OCI-LY7 (cell line): ENCODE measurements around the gene B3GNT5. TPM values are rescaled to one million over a fixed set of nuclear protein-coding genes. Genes with fewer than 3 reads are reported as not detected.
A peak's percentile ranks its signal among the peaks of the same experiment; 100 is the strongest.

Experiments
- BruUV-seq: library from RNA; stranded (reverse); fragments of 400-500 nt; replicated peaks from 2 replicates; lab custom pipeline; 2021; lab: Mats Ljungman, UMichigan
- CTCF ChIA-PET: fragments of 300-600 bp; sonication (Branson Sonifier 250); formaldehyde crosslinking; loops from one replicate; lab custom pipeline; 2022; ENCODE audit warnings: antibody characterized with exemption; ENCODE audit not compliant: unreplicated experiment; lab: Charles Lee
- POLR2A ChIA-PET: fragments of 300-600 bp; sonication (Branson Sonifier 250); formaldehyde crosslinking; loops from one replicate; lab custom pipeline; 2022; ENCODE audit warnings: antibody characterized with exemption; lab: Charles Lee
- DNase-seq: peaks from one replicate; pipeline ENCODE4 v3.0.0-alpha.2; 2015; ENCODE audit warnings: low spot score
- H2AFZ ChIP-seq: fragments of 200-600 bp; sonication (generic), shearing (Covaris generic); 2 replicates; pipeline ENCODE4 v1.6.1; 2014; ENCODE audit warnings: mild to moderate bottlenecking, antibody characterized with exemption, low read length, moderate library complexity
- H3K27ac ChIP-seq: fragments of 200-600 bp; sonication (generic); 2 replicates; pipeline ENCODE4 v1.5.1; 2014; ENCODE audit warnings: mixed run types, low read depth, mild to moderate bottlenecking, moderate library complexity, low read length, inconsistent platforms; ENCODE audit not compliant: poor library complexity, severe bottlenecking
- H3K36me3 ChIP-seq: fragments of 200-600 bp; sonication (generic); 2 replicates; pipeline ENCODE4 v1.6.1; 2014; ENCODE audit warnings: mild to moderate bottlenecking, antibody characterized with exemption, low read length, moderate library complexity, mixed read lengths; ENCODE audit not compliant: insufficient read depth
- H3K4me1 ChIP-seq: fragments of 200-600 bp; sonication (generic); 2 replicates; pipeline ENCODE4 v1.5.1; 2014; ENCODE audit warnings: mild to moderate bottlenecking, low read length; ENCODE audit not compliant: insufficient read depth, poor library complexity, severe bottlenecking
- H3K4me2 ChIP-seq: fragments of 200-600 bp; sonication (generic); 2 replicates; pipeline ENCODE4 v1.6.1; 2014; ENCODE audit warnings: mild to moderate bottlenecking, low read length
- H3K4me3 ChIP-seq: fragments of 200-600 bp; sonication (generic); 2 replicates; pipeline ENCODE4 v1.5.1; 2014; ENCODE audit warnings: mild to moderate bottlenecking, low read depth, low read length; ENCODE audit not compliant: poor library complexity, severe bottlenecking
- H3K79me2 ChIP-seq: fragments of 200-600 bp; sonication (generic); 2 replicates; pipeline ENCODE4 v1.6.1; 2016; ENCODE audit warnings: low read depth, mild to moderate bottlenecking, low read length, moderate library complexity, mixed read lengths; ENCODE audit not compliant: insufficient read depth
- H3K9me2 ChIP-seq: fragments of 200-600 bp; sonication (generic); 2 replicates; pipeline ENCODE4 v1.6.1; 2016; ENCODE audit warnings: mild to moderate bottlenecking, low read length, mixed read lengths; ENCODE audit not compliant: insufficient read depth
- H3K9me3 ChIP-seq: fragments of 200-600 bp; sonication (generic); 2 replicates; pipeline ENCODE4 v1.6.1; 2014; ENCODE audit warnings: mild to moderate bottlenecking, mixed run types, low read length, mixed read lengths
- H4K20me1 ChIP-seq: fragments of 200-600 bp; sonication (generic); 2 replicates; pipeline ENCODE4 v1.6.1; 2014; ENCODE audit warnings: mild to moderate bottlenecking, antibody characterized with exemption, low read length, moderate library complexity, mixed read lengths; ENCODE audit not compliant: insufficient read depth
- EZH2phosphoT487 ChIP-seq: fragments of 200-600 bp; sonication (generic); IDR thresholded peaks from 2 replicates; pipeline ENCODE4 v1.6.1; 2018; ENCODE audit warnings: low read depth, borderline replicate concordance, mild to moderate bottlenecking, mixed run types, antibody characterized with exemption, low read length, moderate library complexity, mixed read lengths
- intact Hi-C: fragments of 100-400 bp; cut with micrococcal nuclease; formaldehyde crosslinking; loops from one replicate; pipeline ENCODE4 v1.10.0; 2022; ENCODE audit not compliant: unreplicated experiment
- total RNA-seq, 2 experiments: library from RNA; depleted of rRNA in 1 of 2; stranded (reverse); fragments of >200 nt in 1 of 2; shearing (Covaris generic) in 1 of 2; gene quantifications; 2 replicates each; pipeline ENCODE4 v1.2.3, GENCODE V29; 2014 to 2022
- TF ChIP-seq, protein P1 (sequence below): fragments of 200-600 bp; sonication (generic); conservative IDR thresholded peaks from 2 replicates; pipeline ENCODE4 v1.5.1; 2014; ENCODE audit warnings: mild to moderate bottlenecking, antibody characterized with exemption, low read length, moderate library complexity, mixed read lengths

B3GNT5 gene
- total RNA-seq, 2 experiments from 2014 or later: 0.11 TPM; not detected in 1

DNA sequence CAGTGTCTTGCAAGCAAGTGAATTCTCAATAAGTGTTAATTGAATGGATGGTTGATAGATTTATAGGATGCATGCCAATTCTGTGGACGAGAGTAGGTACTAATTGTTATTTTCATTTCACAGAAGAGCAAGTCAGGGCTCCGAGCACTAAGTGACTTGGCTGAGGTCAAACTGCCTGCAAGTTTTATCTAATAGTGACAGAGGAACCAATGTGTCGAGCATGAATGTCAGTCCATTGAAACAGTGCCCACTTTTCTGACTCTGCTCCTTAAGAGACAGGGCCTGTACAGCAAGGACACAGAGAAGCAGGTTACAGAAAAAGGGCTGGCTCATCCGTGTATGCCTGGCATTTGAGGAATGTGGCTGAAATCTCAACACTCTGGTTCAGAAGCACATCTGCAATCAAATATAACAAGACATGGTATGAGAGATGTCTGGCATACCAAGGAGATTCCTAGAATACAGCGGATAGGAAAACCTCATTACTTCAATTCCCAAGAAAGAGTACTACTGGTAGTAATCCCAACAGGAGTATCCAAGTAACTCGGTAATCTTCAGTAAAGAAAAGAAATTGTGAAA, 6.0 kb upstream of the B3GNT5 start:
- CTCF ChIA-PET: no interaction called here
- intact Hi-C loops: no loop called here
- H3K4me1 ChIP-seq: no peaks in the 10 kb centered on the region
- no peak for DNase-seq
- H3K9me3 ChIP-seq: peaks cover 9% of the 10 kb centered on the region
- H3K27ac ChIP-seq: no peak overlapping the region
- no peaks in the 10 kb centered on the region for H3K79me2 ChIP-seq
- H3K4me2 ChIP-seq: no peak overlapping the region
- no peak overlapping the region for H3K4me3 ChIP-seq
- no TSS peak for BruUV-seq
- H4K20me1 ChIP-seq: no peaks in the 10 kb centered on the region
- no peaks in the 10 kb centered on the region for H3K36me3 ChIP-seq
- no peak overlapping the region for H2AFZ ChIP-seq
- H3K9me2 ChIP-seq: no peaks in the 10 kb centered on the region
- TF ChIP-seq EZH2phosphoT487: no peak
- TF ChIP-seq, protein P1, sequence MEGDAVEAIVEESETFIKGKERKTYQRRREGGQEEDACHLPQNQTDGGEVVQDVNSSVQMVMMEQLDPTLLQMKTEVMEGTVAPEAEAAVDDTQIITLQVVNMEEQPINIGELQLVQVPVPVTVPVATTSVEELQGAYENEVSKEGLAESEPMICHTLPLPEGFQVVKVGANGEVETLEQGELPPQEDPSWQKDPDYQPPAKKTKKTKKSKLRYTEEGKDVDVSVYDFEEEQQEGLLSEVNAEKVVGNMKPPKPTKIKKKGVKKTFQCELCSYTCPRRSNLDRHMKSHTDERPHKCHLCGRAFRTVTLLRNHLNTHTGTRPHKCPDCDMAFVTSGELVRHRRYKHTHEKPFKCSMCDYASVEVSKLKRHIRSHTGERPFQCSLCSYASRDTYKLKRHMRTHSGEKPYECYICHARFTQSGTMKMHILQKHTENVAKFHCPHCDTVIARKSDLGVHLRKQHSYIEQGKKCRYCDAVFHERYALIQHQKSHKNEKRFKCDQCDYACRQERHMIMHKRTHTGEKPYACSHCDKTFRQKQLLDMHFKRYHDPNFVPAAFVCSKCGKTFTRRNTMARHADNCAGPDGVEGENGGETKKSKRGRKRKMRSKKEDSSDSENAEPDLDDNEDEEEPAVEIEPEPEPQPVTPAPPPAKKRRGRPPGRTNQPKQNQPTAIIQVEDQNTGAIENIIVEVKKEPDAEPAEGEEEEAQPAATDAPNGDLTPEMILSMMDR: no peak
- POLR2A ChIA-PET: no interaction called here

DNA sequence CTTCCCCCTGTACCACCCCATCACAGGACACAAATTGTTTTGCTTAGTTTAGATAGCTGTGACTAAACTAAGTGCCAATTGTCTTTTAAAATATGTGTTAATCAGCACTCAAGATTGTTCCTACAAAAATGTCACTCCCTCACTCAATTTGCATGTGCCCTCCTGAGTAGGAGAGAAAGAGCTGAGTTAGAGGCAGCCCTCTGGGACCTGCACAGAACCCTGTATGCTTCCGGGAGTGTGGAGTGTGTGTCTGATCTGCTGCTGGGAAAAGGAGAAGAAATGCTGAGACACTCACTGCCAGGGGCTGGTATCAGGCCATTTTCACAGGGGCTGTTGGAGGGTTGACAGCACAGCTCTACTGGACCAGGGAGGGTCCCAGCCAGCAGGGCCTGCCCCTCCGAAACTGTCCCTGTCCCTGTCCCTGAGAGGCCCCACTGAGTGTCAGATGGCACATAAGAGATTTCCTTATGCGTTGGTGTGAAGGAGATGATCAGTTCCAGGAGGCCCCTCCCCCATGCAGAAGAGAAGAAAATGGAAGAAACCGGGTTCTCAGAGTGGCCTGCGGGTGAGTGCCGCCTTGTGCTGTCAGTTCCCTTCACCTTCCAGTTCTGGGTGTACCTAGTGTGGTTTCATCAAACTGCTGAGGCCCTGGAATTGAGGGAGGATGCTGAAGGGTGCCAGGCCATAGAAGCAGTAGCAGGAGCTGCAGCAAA, 3.9 kb upstream of the B3GNT5 start:
- ChIA-PET POLR2A (no interaction called here), CTCF (no interaction called here)
- DNase-seq: peak; percentile 10
- no peaks in the 10 kb centered on the region for H3K9me2 ChIP-seq
- no peak overlapping the region for H3K27ac ChIP-seq
- no peaks in the 10 kb centered on the region for H3K79me2 ChIP-seq
- BruUV-seq: no TSS peak
- H2AFZ ChIP-seq: no peak overlapping the region
- no peak overlapping the region for H3K4me3 ChIP-seq
- H3K4me2 ChIP-seq: no peak overlapping the region
- intact Hi-C loops: no loop called here
- H3K9me3 ChIP-seq: no peaks in the 10 kb centered on the region
- TF ChIP-seq, protein P1: no peak
- TF ChIP-seq EZH2phosphoT487: no peak
- H3K4me1 ChIP-seq: no peaks in the 10 kb centered on the region
- H3K36me3 ChIP-seq: no peaks in the 10 kb centered on the region
- H4K20me1 ChIP-seq: no peaks in the 10 kb centered on the region
